Heart left ventricle (tissue), 13 donors: ENCODE measurements around the gene SNRPB2.

Experiments used
- POLR2A ChIP-seq, 2 donors: fragments of 450-650 bp; IDR thresholded peaks; one replicate each; pipeline ENCODE4 v1.6.1; 2017; ENCODE audit warnings: antibody characterized with exemption in 2 of 2, mild to moderate bottlenecking in 2 of 2, moderate library complexity in 2 of 2
- TF ChIP-seq, protein P1 (sequence below), 12 donors: fragments of 200-600 bp; sonication (generic) in 4 of 12; IDR thresholded peaks; one replicate each; pipeline versions ENCODE4 v1.5.0 to v1.8.0; 2018 to 2022; ENCODE audit warnings: antibody characterized with exemption in 12 of 12, mild to moderate bottlenecking in 5 of 12
- donor health status: ischemic (EF 13 %, LVEDD 7.1; RV severe dilation, severe dysfunction).
- donor health status: DM: no; HTN: yes; CAD: no.
- donor health status: DM: no; HTN: no; CAD: no.
- donor health status: ischemic (EF 25% LVEDD 6.9; RV normal size, moderate dysfunction).
- donor health status: ischemic (EF 25% LVEDD 5.7; RV mildly dilated, moderate dysfunction).
- donor health status: ischemic (EF 35%, LVEDD 5.7; RV mildly dilated, moderate dysfunction).
- donor health status: nonischemic (EF 11% LVEDD 7.7; RV severe dilation, severe dysfunction).
- donor health status: DM: yes; HTN: yes; CAD: no.
- donor health status: PGD.
- donor health status: ischemic (EF 29% LVEDD 5.4; RV normal size, mild dysfunction).
- donor health status: nonischemic (EF 23%, LVEDD 6.1; RV moderate dilation, normal function).

DNA sequence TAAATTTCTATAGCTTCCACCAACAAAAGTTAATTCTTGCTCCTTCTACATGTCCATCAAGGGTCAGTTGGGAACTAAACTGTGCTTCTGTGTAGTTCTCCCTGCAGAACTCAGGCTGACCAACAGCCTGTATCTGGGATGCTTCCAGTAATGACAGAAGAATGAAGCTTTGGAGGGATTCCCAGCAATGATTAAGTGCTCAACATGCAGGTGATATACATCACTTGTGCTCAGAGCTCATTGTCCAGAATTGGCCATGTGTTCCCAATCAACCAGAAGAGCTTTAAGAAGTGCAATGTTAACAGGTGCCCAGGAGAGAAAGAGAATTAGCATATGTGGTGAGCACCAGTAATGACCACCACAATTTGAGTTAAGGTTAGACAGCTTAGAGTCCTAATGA lies 37.4 kb upstream of the SNRPB2 start:
- TF ChIP-seq, protein P1, sequence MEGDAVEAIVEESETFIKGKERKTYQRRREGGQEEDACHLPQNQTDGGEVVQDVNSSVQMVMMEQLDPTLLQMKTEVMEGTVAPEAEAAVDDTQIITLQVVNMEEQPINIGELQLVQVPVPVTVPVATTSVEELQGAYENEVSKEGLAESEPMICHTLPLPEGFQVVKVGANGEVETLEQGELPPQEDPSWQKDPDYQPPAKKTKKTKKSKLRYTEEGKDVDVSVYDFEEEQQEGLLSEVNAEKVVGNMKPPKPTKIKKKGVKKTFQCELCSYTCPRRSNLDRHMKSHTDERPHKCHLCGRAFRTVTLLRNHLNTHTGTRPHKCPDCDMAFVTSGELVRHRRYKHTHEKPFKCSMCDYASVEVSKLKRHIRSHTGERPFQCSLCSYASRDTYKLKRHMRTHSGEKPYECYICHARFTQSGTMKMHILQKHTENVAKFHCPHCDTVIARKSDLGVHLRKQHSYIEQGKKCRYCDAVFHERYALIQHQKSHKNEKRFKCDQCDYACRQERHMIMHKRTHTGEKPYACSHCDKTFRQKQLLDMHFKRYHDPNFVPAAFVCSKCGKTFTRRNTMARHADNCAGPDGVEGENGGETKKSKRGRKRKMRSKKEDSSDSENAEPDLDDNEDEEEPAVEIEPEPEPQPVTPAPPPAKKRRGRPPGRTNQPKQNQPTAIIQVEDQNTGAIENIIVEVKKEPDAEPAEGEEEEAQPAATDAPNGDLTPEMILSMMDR (IDR thresholded peaks at IDR 0.05) = no peak
- TF ChIP-seq POLR2A (IDR thresholded peaks at IDR 0.05) = no peak
